ENCODE measurements around the gene OGFR.

DNA sequence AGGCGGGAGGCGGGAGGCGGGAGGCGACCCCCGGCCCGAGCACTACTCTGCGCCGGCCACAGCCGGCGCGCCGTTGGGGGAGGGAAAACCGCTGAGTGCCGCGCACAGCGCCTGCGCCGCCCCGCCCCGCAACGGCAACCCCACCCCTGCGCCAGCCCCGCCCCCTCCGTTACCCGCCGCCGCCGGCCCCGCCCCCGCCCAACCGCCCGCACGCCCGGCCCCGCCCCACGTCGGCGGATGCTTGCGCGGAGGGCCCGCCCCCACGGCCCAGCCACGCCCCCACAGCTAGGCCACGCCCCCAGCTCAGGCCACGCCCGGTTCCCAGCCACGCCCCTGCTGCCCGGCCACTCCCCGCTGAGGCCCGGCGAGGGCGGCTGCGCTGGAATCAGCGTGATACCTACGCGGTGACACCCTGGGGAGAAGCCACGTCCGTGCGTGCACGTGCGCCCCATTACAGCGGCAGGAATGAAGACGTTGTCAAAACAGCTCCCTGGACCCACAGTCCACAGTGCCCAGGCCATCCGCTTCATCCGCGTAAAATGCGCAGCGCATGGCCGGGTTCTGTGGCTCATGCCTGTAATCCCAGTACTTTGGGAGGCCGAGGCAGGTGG, 57.2 kb downstream of the OGFR start, which contains the start of gene TCFL5:
- TF ChIP-seq CTCF (IDR thresholded peaks at IDR 0.05; ENCODE audit: insufficient read depth, low read length, poor library complexity, severe bottlenecking) (no peak), EZH2phosphoT487 (conservative IDR thresholded peaks at IDR 0.05; ENCODE audit: low read length) (no peak)

All from SU-DHL-6 (cell line).